WI38 (cell line): ENCODE results near the gene EIF1AD.

Experiments used
- H3K4me3 ChIP-seq: 2 replicates; pipeline ENCODE4 v1.5.1; 2011; ENCODE audit warnings: low read depth, mild to moderate bottlenecking, control low read depth, low read length
- CTCF ChIP-seq: IDR thresholded peaks from 2 replicates; pipeline ENCODE4 v1.5.1; 2012; ENCODE audit warnings: low read depth, mild to moderate bottlenecking, control low read depth, low read length

Gene EIF1AD

GRCh38 chr11:65973439-65974110 lies 28.4 kb downstream of the EIF1AD start:
- no peak for TF ChIP-seq CTCF
- H3K4me3 ChIP-seq = no peak overlapping the region

- H3K4me3 ChIP-seq = no peak overlapping the region
- TF ChIP-seq CTCF = no peak
Observed at GRCh38 chr11:65972116-65972515, 29.8 kb downstream of the EIF1AD start.

GRCh38 chr11:65968600-65969482 lies 33.1 kb downstream of the EIF1AD start:
- H3K4me3 ChIP-seq = no peak overlapping the region
- no peak for TF ChIP-seq CTCF

- TF ChIP-seq CTCF = no peak
- H3K4me3 ChIP-seq = no peak overlapping the region
Observed at GRCh38 chr11:65967329-65967934, 34.5 kb downstream of the EIF1AD start.

- no peak for TF ChIP-seq CTCF
- no peak overlapping the region for H3K4me3 ChIP-seq
Observed at GRCh38 chr11:65965986-65966762, 35.8 kb downstream of the EIF1AD start.

GRCh38 chr11:65964906-65965305 lies 37.1 kb downstream of the EIF1AD start:
- no peak overlapping the region for H3K4me3 ChIP-seq
- TF ChIP-seq CTCF = no peak
